ENCODE measurements around the gene RNF169. TPM values are rescaled to one million over a fixed set of nuclear protein-coding genes. Genes with fewer than 3 reads are reported as not detected.
A peak's percentile ranks its signal among the peaks of the same experiment; 100 is the strongest.

The RNF169 gene
- total RNA-seq, 1 donor from 2014 or later: 19.5 TPM

- peaks cover 3 to 7% of the 10 kb centered on the region in 2 donors for H3K4me1 ChIP-seq
- no peak for DNase-seq (ENCODE audit: low spot score in 2 of 2)
Measured at GRCh38 chr11:74730571-74731260, 17.9 kb upstream of the RNF169 start.

GRCh38 chr11:74731301-74732094 lies 17.2 kb upstream of the RNF169 start, which contains the start of gene CHRDL2:
CHRDL2 (minus strand) TSS chr11:74731426; CDS start chr11:74730888, 538 bp downstream.
- no peak within 1 kb of the TSS for H3K27ac ChIP-seq
- intact Hi-C loops (cut with DNase I): no loop called here
- H3K27me3 ChIP-seq: peaks cover 4% of the 10 kb centered on the region
- TF ChIP-seq CTCF (IDR thresholded peaks at IDR 0.05): peak in 1 of 3 experiments; percentile 11
- H3K9me3 ChIP-seq: no peaks in the 10 kb centered on the region
- H3K4me1 ChIP-seq: peaks cover 3 to 4% of the 10 kb centered on the region in 2 donors
- no peaks in the 10 kb centered on the region for H3K36me3 ChIP-seq
- no peak for DNase-seq (ENCODE audit: low spot score in 2 of 2)
- peak within 1 kb of the TSS; percentile 44 to 61 for H3K4me3 ChIP-seq

More at GRCh38 chr11:74730571-74731260, 17.9 kb upstream of the RNF169 start:
- H3K4me3 ChIP-seq: peak overlapping the region in 1 of 2 donors; percentile 33
- no peak overlapping the region for H3K27ac ChIP-seq
- H3K36me3 ChIP-seq: no peaks in the 10 kb centered on the region
- peaks cover 4% of the 10 kb centered on the region for H3K27me3 ChIP-seq
- H3K9me3 ChIP-seq: no peaks in the 10 kb centered on the region
- intact Hi-C loops (cut with DNase I): no loop called here
- TF ChIP-seq CTCF (IDR thresholded peaks at IDR 0.05): no peak

GRCh38 chr11:74734559-74734925 lies 14.1 kb upstream of the RNF169 start:
- H3K27ac ChIP-seq: no peak overlapping the region
- peaks cover 3 to 4% of the 10 kb centered on the region in 2 donors for H3K4me1 ChIP-seq
- intact Hi-C loops (cut with DNase I): no loop called here
- peaks cover 4% of the 10 kb centered on the region for H3K27me3 ChIP-seq
- H3K9me3 ChIP-seq: no peaks in the 10 kb centered on the region
- H3K36me3 ChIP-seq: no peaks in the 10 kb centered on the region
- no peak for DNase-seq (ENCODE audit: low spot score in 2 of 2)
- no peak for TF ChIP-seq CTCF (IDR thresholded peaks at IDR 0.05)
- no peak overlapping the region for H3K4me3 ChIP-seq

GRCh38 chr11:74735365-74735928 lies 13.2 kb upstream of the RNF169 start:
- Histone ChIP-seq H3K9me3 (no peaks in the 10 kb centered on the region), H3K27ac (no peak overlapping the region), H3K27me3 (peaks cover 3% of the 10 kb centered on the region), H3K4me1 (peaks cover 3 to 4% of the 10 kb centered on the region in 2 donors), H3K4me3 (no peak overlapping the region), H3K36me3 (no peaks in the 10 kb centered on the region)
- no peak for DNase-seq (ENCODE audit: low spot score in 2 of 2)
- no peak for TF ChIP-seq CTCF (IDR thresholded peaks at IDR 0.05)
- intact Hi-C loops (cut with DNase I): no loop called here

- Histone ChIP-seq H3K36me3 (no peaks in the 10 kb centered on the region), H3K27ac (no peak overlapping the region), H3K4me3 (no peak overlapping the region), H3K9me3 (no peaks in the 10 kb centered on the region), H3K4me1 (peaks cover 3 to 4% of the 10 kb centered on the region in 2 donors), H3K27me3 (no peaks in the 10 kb centered on the region)
- intact Hi-C loops (cut with DNase I): no loop called here
- DNase-seq (ENCODE audit: low spot score in 2 of 2): no peak
- no peak for TF ChIP-seq CTCF (IDR thresholded peaks at IDR 0.05)
Measured at GRCh38 chr11:74736031-74736430, 12.6 kb upstream of the RNF169 start.

Measured in ascending aorta (tissue), 2 donors.